WERI-Rb-1 (cell line): ENCODE results near the gene COL27A1.

Source experiments
- DNase-seq: peaks from one replicate; pipeline ENCODE4 v3.0.0-alpha.2; 2020
- H3K27ac ChIP-seq: fragments of 250-450 bp; sonication (Bioruptor Pico); 2 replicates; pipeline ENCODE4 v1.5.1; 2020; ENCODE audit warnings: mild to moderate bottlenecking, moderate library complexity
- H3K27me3 ChIP-seq: fragments of 250-450 bp; sonication (Bioruptor Pico); 2 replicates; pipeline ENCODE4 v1.5.1; 2021; ENCODE audit warnings: mild to moderate bottlenecking, low read depth, moderate library complexity; ENCODE audit not compliant: insufficient read depth, severe bottlenecking
- H3K36me3 ChIP-seq: fragments of 250-450 bp; sonication (Bioruptor Pico); 2 replicates; pipeline ENCODE4 v1.5.1; 2020; ENCODE audit warnings: mild to moderate bottlenecking, moderate library complexity
- H3K4me3 ChIP-seq: 2 replicates; pipeline ENCODE4 v1.5.1; 2011; ENCODE audit warnings: low read depth, mild to moderate bottlenecking, control low read depth, low read length
- H3K9me3 ChIP-seq: fragments of 250-450 bp; sonication (Bioruptor Pico); 2 replicates; pipeline ENCODE4 v1.5.1; 2021; ENCODE audit warnings: mild to moderate bottlenecking, moderate library complexity; ENCODE audit not compliant: severe bottlenecking
- CTCF ChIP-seq: IDR thresholded peaks from 2 replicates; pipeline ENCODE4 v1.5.1; 2011; ENCODE audit warnings: low read depth, mild to moderate bottlenecking, control low read depth, inconsistent platforms, low read length

COL27A1 gene

GRCh38 chr9:114336699-114337395, 181.5 kb downstream of the COL27A1 start:
- Histone ChIP-seq H3K36me3 (peaks cover 66% of the 10 kb centered on the region), H3K27ac (no peak overlapping the region), H3K27me3 (no peaks in the 10 kb centered on the region), H3K9me3 (no peaks in the 10 kb centered on the region), H3K4me3 (no peak overlapping the region)
- no peak for DNase-seq
- TF ChIP-seq CTCF, result no peak

- no peak for DNase-seq
- Histone ChIP-seq H3K27me3 (no peaks in the 10 kb centered on the region), H3K27ac (no peak overlapping the region), H3K9me3 (no peaks in the 10 kb centered on the region), H3K36me3 (peaks cover 78% of the 10 kb centered on the region), H3K4me3 (no peak overlapping the region)
- TF ChIP-seq CTCF, result no peak
These were observed 182.8 kb downstream of the COL27A1 start for GRCh38 chr9:114338187-114338586.

GRCh38 chr9:114339130-114339908, 184.0 kb downstream of the COL27A1 start:
- H3K36me3 ChIP-seq, result peaks cover 89% of the 10 kb centered on the region
- H3K27me3 ChIP-seq, result no peaks in the 10 kb centered on the region
- H3K4me3 ChIP-seq, result no peak overlapping the region
- H3K9me3 ChIP-seq, result no peaks in the 10 kb centered on the region
- peak; percentile 64 for DNase-seq
- H3K27ac ChIP-seq, result no peak overlapping the region
- peak; percentile 96 for TF ChIP-seq CTCF

- DNase-seq, result no peak
- H3K36me3 ChIP-seq, result peaks cover 97% of the 10 kb centered on the region
- no peaks in the 10 kb centered on the region for H3K9me3 ChIP-seq
- no peak overlapping the region for H3K4me3 ChIP-seq
- H3K27ac ChIP-seq, result peak overlapping the region; percentile 46
- H3K27me3 ChIP-seq, result no peaks in the 10 kb centered on the region
- no peak for TF ChIP-seq CTCF
These were observed 186.0 kb downstream of the COL27A1 start for GRCh38 chr9:114341152-114341830.

DNA sequence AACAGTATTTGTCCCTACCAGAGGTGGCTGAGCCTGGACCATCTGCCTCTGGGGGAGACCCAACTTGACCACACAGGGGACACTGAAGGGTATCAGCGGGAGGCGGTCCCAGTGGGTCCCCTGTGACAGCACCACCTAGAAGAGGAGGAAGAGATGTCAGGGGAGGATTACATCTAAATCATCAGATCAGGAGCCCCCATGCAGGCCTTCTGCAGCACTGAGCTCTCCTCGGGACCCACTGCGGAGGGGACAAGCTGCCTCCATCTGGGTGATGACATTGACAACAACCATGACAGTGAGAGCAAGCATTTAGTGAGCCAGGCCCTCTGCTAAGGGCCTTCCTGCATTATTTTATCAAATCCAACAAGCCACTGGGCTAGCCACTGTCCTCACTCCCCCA, 186.7 kb downstream of the COL27A1 start:
- Histone ChIP-seq H3K36me3 (peaks cover 99% of the 10 kb centered on the region), H3K4me3 (no peak overlapping the region), H3K27me3 (no peaks in the 10 kb centered on the region), H3K9me3 (no peaks in the 10 kb centered on the region), H3K27ac (peak overlapping the region; percentile 46)
- no peak for TF ChIP-seq CTCF
- peak; percentile 60 for DNase-seq
